GM13976 (cell line): Measurements from ENCODE around the gene MFSD11.
"Not testable (repeated sequence)": the region's sequence is repeated elsewhere in the genome, so short reads cannot be mapped to it uniquely, and the experiment has no call there.

Experiments used
- DNase-seq: peaks from one replicate; pipeline ENCODE4 v3.0.0; 2012; ENCODE audit warnings: low spot score
- CTCF ChIP-seq: IDR thresholded peaks from 2 replicates; pipeline ENCODE4 v1.5.1; 2012; ENCODE audit warnings: borderline replicate concordance, mild to moderate bottlenecking; ENCODE audit not compliant: insufficient read depth; ENCODE audit errors: extremely low read depth, missing control alignments, control extremely low read depth
- in situ Hi-C: fragments of 300-500 bp; cut with MboI; formaldehyde crosslinking; loops from one replicate; pipeline ENCODE4 v1.12.0; 2022; ENCODE audit warnings: low sequenced_read_pairs, mixed read lengths, inconsistent platforms; ENCODE audit not compliant: unreplicated experiment

MFSD11 gene

GRCh38 chr17:76722279-76722678 lies 15.6 kb upstream of the MFSD11 start:
- in situ Hi-C loops, result no loop called here
- TF ChIP-seq CTCF, result no peak
- DNase-seq, result no peak

GRCh38 chr17:76722977-76723376 lies 14.9 kb upstream of the MFSD11 start:
- in situ Hi-C loops, DNase-seq: not testable (repeated sequence)

- DNase-seq, result no peak
- in situ Hi-C loops, result no loop called here
- TF ChIP-seq CTCF, result no peak
Measured at GRCh38 chr17:76723812-76724211, 14.1 kb upstream of the MFSD11 start.

- in situ Hi-C loops, result no loop called here
- peak; percentile 77 for DNase-seq
- TF ChIP-seq CTCF, result no peak
Measured at GRCh38 chr17:76725580-76726230, 12.2 kb upstream of the MFSD11 start.

- in situ Hi-C loops, result no loop called here
- TF ChIP-seq CTCF, result no peak
- DNase-seq, result peak; percentile 96
Measured at GRCh38 chr17:76726231-76726775, 11.6 kb upstream of the MFSD11 start, which contains the start of gene JMJD6. TSS of gene JMJD6 (minus strand) at chr17:76726606. CDS start at chr17:76726475, 131 bp downstream.

GRCh38 chr17:76726776-76727718 lies 10.9 kb upstream of the MFSD11 start, which contains the start of gene METTL23:
TSS of gene METTL23 (plus strand) at chr17:76726839. CDS start at chr17:76729711, 2,872 bp downstream.
- peak; percentile 86 for TF ChIP-seq CTCF
- in situ Hi-C loops, result no loop called here
- DNase-seq, result peak; percentile 86
